GM21737 (cell line): ENCODE measurements around the gene PALM.
"Not testable (repeated sequence)": the region's sequence is repeated elsewhere in the genome, so short reads cannot be mapped to it uniquely, and the experiment has no call there.

Source experiments
- ATAC-seq: cut with Tn5 transposase; IDR thresholded peaks from one replicate; pipeline ENCODE4 v1.9.1; 2021; ENCODE audit warnings: mild to moderate bottlenecking, moderate library complexity; ENCODE audit not compliant: unreplicated experiment

The PALM gene

GRCh38 chr19:678791-679388 lies 29.8 kb upstream of the PALM start:
- no peak for ATAC-seq

- ATAC-seq = peak; percentile 11
These were observed 29.1 kb upstream of the PALM start for GRCh38 chr19:679418-680286.

GRCh38 chr19:680287-681028 lies 28.3 kb upstream of the PALM start:
- peak; percentile 72 for ATAC-seq

- no peak for ATAC-seq
These were observed 27.4 kb upstream of the PALM start for GRCh38 chr19:681029-682019.

GRCh38 chr19:682678-683320 lies 25.9 kb upstream of the PALM start:
- no peak for ATAC-seq

- ATAC-seq = no peak
These were observed 23.2 kb upstream of the PALM start for GRCh38 chr19:685454-685931.

- ATAC-seq = no peak
These were observed 22.0 kb upstream of the PALM start for GRCh38 chr19:686589-687297.

GRCh38 chr19:687569-688166 lies 21.1 kb upstream of the PALM start:
- no peak for ATAC-seq

- ATAC-seq = no peak
These were observed 20.5 kb upstream of the PALM start for GRCh38 chr19:688214-688613.

- ATAC-seq = no peak
These were observed 19.7 kb upstream of the PALM start for GRCh38 chr19:688992-689391.

- ATAC-seq = no peak
These were observed 18.5 kb upstream of the PALM start for GRCh38 chr19:690203-690602.

GRCh38 chr19:694481-695351 lies 14.0 kb upstream of the PALM start:
- no peak for ATAC-seq

- no peak for ATAC-seq
These were observed 13.3 kb upstream of the PALM start, which contains the start of gene PRSS57 for GRCh38 chr19:695352-695949. PRSS57 (minus strand) TSS chr19:695452; CDS start chr19:695430, 22 bp downstream.

- ATAC-seq = not testable (repeated sequence)
These were observed 10.2 kb upstream of the PALM start for GRCh38 chr19:698529-698928.

GRCh38 chr19:699885-700284 lies 8.8 kb upstream of the PALM start:
- ATAC-seq = not testable (repeated sequence)

- ATAC-seq = not testable (repeated sequence)
These were observed 5.9 kb upstream of the PALM start for GRCh38 chr19:702847-703246.

- ATAC-seq = no peak
These were observed 5.4 kb upstream of the PALM start for GRCh38 chr19:703329-703650.
